M059J (cell line): ENCODE results near the gene NEMP1. TPM values are rescaled to one million over a fixed set of nuclear protein-coding genes. Genes with fewer than 3 reads are reported as not detected.
"Not testable (repeated sequence)": the region's sequence is repeated elsewhere in the genome, so short reads cannot be mapped to it uniquely, and the experiment has no call there.

Experiments
- DNase-seq: peaks from one replicate; pipeline ENCODE4 v3.0.0-alpha.2; 2012; ENCODE audit warnings: low read depth
- total RNA-seq: library from RNA; depleted of rRNA; stranded (reverse); fragments of >200 nt; shearing (Covaris generic); gene quantifications from 2 replicates; pipeline ENCODE4 v1.2.3, GENCODE V29; 2014

NEMP1 gene
- total RNA-seq, 1 experiment from 2014 or later, result 30.3 TPM

- no peak for DNase-seq
Observed at GRCh38 chr12:57057067-57057751, 21.4 kb downstream of the NEMP1 start.

- no peak for DNase-seq
Observed at GRCh38 chr12:57055824-57056223, 22.8 kb downstream of the NEMP1 start.

- DNase-seq, result not testable (repeated sequence)
Observed at GRCh38 chr12:57053901-57054300, 24.7 kb downstream of the NEMP1 start.

GRCh38 chr12:57053146-57053545 lies 25.4 kb downstream of the NEMP1 start:
- DNase-seq, result not testable (repeated sequence)

GRCh38 chr12:57051011-57051410 lies 27.6 kb downstream of the NEMP1 start:
- no peak for DNase-seq

GRCh38 chr12:57049890-57050289 lies 28.7 kb downstream of the NEMP1 start, which contains the start of gene MYO1A:
Gene MYO1A, minus strand, starts transcription at chr12:57050129. Its CDS starts 1,806 bp downstream, at chr12:57048323.
- DNase-seq, result peak; percentile 31

- no peak for DNase-seq
Observed at GRCh38 chr12:57049119-57049446, 29.5 kb downstream of the NEMP1 start.

- no peak for DNase-seq
Observed at GRCh38 chr12:57048423-57049118, 30.0 kb downstream of the NEMP1 start.

GRCh38 chr12:57047981-57048380 lies 30.6 kb downstream of the NEMP1 start:
- DNase-seq, result peak; percentile 65

- DNase-seq, result no peak
Observed at GRCh38 chr12:57046947-57047890, 31.4 kb downstream of the NEMP1 start.

- no peak for DNase-seq
Observed at GRCh38 chr12:57046086-57046791, 32.4 kb downstream of the NEMP1 start.

GRCh38 chr12:57044889-57045288 lies 33.7 kb downstream of the NEMP1 start:
- DNase-seq, result no peak

GRCh38 chr12:57044468-57044867 lies 34.1 kb downstream of the NEMP1 start:
- DNase-seq, result no peak

- DNase-seq, result no peak
Observed at GRCh38 chr12:57042695-57043094, 35.9 kb downstream of the NEMP1 start.

- no peak for DNase-seq
Observed at GRCh38 chr12:57040750-57041149, 37.8 kb downstream of the NEMP1 start.

- DNase-seq, result no peak
Observed at GRCh38 chr12:57040211-57040610, 38.4 kb downstream of the NEMP1 start.

- no peak for DNase-seq
Observed at GRCh38 chr12:57039016-57039798, 39.4 kb downstream of the NEMP1 start.

- no peak for DNase-seq
Observed at GRCh38 chr12:57037264-57037663, 41.3 kb downstream of the NEMP1 start.

- DNase-seq, result peak; percentile 47
Observed at GRCh38 chr12:57033431-57033830, 45.2 kb downstream of the NEMP1 start.

GRCh38 chr12:57031789-57032188 lies 46.8 kb downstream of the NEMP1 start:
- no peak for DNase-seq
